HG03095 (cell line): ENCODE data around the gene TMEM131L.
"Not testable (repeated sequence)": the region's sequence is repeated elsewhere in the genome, so short reads cannot be mapped to it uniquely, and the experiment has no call there.

ENCODE experiments used
- ATAC-seq: cut with Tn5 transposase; IDR thresholded peaks from one replicate; pipeline ENCODE4 v1.9.1; 2021; ENCODE audit warnings: moderate library complexity; ENCODE audit not compliant: unreplicated experiment

The TMEM131L gene

DNA sequence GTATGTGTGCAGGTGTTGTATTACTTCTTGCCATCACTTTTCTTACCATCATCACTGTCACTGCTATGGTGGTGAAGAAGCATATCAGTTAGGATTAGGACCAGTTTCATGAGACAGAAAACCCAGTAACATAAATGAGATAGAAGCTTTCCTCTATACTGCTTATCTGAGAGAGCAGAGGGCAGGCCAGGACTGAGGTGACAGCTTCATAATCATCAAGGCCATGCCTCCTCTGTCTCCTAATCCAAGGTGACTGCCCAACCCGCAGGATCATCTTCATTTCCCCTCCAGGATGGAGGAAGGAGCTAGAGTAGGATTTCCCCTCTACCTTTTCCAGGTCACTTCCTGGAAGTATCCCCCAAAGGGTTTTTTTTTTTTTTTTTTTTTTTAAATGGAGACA lies 35.4 kb downstream of the TMEM131L start:
- ATAC-seq, result no peak

DNA sequence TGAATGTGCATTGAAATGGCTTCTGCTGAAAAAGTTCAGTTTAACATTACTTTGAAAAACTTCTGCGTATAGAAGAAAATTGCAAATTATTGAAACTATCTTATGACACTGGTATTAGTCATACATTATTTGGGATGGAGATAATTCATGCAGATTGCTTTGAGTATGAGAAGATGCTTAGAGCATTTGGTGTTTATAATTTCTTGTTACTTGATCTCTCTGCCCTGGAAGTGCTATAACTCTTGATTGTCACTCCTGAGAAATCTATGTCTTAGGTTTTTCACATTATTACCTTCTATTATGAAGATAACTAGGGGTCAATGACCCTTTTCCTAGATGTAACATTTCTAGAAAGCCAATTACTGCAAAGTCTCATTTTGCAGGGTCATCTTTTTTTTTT lies 36.4 kb downstream of the TMEM131L start:
- no peak for ATAC-seq

DNA sequence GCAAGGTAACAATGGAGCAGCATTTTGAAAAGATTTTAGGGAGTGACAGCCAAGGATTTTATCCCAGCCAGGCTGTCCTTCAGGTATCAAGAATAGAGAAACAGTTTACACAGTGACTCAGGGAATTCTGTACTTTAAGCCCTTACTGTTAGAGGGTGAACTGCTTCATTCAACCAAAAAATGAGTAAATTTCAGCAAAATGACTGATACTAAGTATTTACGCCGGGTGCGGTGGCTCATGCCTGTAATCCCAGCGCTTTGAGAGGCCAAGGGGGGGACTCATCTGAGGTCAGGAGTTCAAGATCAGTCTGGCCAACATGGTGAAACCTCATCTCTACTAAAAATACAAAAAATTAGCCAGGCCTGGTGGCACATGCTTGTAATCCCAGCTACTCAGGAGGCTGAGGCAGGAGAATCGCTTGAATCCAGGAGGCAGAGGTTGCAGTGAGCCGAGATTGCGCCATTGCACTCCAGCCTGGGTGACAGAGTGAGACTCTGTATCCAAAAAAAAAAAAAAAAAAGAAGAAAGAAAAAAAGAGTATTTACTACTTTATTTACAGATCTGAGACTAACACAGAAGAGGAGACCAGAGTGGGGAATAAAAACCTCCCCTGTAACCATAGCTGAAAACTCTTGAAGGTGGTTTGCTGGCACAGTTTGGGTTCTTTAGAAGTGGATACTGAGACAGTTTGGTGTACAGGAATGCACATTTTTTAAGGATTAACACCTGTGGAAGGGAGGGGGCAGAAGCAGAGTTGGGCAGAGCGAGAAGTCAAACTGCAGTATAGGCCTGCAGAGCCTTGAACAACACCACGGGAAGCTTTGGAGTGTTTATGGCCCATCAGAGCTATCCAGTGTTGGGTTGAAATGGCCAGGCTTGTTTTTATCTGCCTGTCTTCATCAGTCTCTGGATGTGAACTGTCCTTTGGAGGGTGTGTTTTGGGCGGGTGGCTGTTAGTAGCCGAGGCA lies 40.5 kb downstream of the TMEM131L start:
- ATAC-seq, result no peak

- ATAC-seq, result no peak
These were observed 41.3 kb downstream of the TMEM131L start for GRCh38 chr4:153507310-153508073.

DNA sequence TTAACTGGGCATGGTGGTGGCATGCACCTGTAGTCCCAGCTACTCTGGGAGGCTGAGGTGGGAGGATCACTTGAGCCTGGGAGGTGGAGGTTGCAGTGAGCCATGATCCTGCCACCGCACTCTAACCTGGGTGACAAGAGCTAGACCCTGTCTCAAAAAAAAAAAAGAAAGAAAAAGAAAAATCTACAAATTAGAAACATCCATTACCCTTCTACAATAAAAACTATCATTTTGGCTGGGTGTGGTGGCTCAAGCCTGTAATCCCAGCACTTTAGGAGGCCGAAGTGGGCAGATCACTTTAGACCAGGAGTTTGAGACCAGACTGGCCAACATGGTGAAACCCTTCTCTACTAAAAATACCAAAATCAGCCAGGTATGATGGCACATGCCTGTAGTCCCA lies 43.1 kb downstream of the TMEM131L start:
- ATAC-seq, result not testable (repeated sequence)

GRCh38 chr4:153509724-153510123 lies 43.6 kb downstream of the TMEM131L start:
- no peak for ATAC-seq

DNA sequence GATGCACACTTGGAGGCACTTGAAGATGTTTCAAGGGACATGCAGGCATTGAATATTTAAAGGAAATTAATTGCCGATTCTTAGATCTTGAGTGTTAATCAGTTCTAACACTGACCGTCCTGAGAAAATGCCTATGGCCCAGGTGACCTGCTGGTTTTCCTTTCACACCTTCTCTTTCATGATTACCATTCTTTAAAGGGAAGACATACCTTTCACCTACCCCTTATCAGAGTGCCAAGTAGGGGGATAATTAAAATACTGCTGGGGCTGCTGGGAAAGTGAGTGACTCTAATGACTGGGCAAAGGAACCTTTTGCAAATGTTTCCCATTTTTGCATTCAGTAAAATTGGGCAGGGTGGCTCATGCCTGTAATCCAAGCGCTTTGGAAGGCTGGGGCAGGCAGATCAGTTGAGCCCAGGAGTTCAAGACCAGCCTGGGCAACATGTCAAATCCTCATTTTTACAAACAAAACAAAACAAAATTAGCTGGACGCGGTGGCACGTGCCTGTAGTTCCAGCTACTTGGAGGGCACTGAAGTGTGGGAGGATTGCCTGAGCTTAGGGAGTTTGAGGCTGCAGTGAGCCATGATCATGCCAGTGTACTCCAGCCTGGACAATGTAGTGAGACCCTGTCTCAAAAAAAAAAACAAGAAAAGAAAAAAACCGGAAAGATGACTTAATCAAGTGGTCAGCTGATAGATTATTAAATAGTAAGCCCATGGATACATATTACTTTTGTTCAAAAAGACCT lies 44.3 kb downstream of the TMEM131L start:
- ATAC-seq, result no peak

DNA sequence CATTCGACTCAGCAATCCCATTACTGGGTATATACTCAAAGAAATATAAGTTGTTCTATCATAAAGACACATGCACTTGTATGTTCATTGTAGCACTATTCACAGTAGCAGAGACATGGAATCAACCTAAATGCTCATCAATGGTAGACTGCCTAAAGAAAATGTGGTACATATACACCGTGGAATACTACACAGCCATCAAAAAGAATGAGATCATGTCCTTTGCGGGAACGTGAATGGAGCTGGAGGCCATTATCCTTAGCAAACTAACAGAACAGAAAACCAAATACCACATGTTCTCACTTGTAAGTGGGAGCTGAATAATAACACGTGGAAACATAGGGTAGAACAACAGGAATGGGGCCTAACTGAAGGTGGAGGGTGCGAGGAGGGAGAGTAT lies 44.9 kb downstream of the TMEM131L start:
- no peak for ATAC-seq

DNA sequence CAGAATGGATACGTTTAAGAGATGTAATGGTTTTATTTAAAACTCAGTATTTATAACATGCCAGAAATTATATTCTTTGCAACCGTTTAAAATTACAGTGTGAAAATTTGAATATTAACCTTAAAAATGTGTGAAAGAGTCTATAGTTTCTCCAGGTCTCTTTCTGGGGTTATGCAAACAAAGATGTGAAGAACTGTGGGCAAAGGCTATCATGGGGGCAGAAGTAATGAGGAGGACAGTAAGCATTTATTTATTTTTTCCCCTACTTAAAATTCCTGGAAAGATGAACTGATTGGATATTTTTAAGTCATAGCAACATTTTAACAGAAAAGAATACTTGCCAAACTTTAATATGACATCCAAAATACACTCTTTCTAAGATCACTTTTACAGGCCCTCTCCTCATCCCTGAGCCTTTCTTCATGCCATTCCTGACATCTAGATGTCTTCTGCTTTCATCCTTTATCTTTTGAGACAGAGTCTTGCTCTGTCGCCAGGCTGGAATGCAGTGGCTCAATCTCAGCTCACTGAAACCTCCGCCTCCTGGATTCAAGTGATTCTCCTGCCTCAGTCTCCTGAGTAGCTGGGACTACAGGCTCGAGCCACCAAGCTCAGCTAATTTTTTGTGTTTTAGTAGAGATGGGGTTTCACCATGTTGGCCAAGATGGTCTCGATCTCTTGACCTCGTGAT lies 46.1 kb downstream of the TMEM131L start:
- no peak for ATAC-seq

- no peak for ATAC-seq
These were observed 46.9 kb downstream of the TMEM131L start for GRCh38 chr4:153512952-153513500.

- ATAC-seq, result no peak
These were observed 47.4 kb downstream of the TMEM131L start for GRCh38 chr4:153513596-153513995.

- ATAC-seq, result no peak
These were observed 47.9 kb downstream of the TMEM131L start for GRCh38 chr4:153514001-153514526.

DNA sequence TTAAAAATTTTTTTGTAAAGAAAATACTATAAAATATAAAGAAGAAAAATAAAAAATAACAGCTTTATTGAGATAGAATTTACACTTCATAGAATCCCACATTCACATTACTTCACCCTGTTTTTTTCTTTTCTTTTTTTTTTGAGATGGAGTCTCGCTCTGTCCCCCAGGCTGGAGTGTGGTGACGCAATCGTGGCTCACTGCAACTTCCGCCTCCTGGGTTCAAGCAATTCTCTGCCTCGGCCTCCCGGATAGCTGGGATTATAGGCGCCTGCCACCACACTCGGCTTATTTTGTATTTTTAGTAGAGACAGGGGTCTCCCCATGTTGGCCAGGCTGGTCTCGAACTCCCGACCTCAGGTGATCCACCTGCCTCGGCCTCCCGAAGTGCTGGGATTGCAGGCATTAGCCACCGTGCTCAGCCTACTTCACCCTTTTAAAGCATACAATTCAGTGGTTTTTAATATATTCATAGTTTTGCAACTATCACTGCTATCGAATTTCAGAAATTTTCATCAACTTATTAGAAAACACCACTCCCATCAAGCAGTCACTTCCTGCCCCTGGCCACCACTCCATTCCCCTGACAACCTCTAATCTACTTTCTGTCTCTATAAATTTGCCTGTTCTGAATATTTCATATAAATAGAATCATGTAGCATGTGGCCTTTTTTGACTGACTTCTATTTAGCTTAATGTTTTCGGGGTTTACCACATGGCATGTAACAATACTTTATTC lies 48.7 kb downstream of the TMEM131L start:
- no peak for ATAC-seq

- no peak for ATAC-seq
These were observed 51.0 kb downstream of the TMEM131L start for GRCh38 chr4:153517159-153517558.

- ATAC-seq, result no peak
These were observed 51.8 kb downstream of the TMEM131L start for GRCh38 chr4:153518001-153518400.

DNA sequence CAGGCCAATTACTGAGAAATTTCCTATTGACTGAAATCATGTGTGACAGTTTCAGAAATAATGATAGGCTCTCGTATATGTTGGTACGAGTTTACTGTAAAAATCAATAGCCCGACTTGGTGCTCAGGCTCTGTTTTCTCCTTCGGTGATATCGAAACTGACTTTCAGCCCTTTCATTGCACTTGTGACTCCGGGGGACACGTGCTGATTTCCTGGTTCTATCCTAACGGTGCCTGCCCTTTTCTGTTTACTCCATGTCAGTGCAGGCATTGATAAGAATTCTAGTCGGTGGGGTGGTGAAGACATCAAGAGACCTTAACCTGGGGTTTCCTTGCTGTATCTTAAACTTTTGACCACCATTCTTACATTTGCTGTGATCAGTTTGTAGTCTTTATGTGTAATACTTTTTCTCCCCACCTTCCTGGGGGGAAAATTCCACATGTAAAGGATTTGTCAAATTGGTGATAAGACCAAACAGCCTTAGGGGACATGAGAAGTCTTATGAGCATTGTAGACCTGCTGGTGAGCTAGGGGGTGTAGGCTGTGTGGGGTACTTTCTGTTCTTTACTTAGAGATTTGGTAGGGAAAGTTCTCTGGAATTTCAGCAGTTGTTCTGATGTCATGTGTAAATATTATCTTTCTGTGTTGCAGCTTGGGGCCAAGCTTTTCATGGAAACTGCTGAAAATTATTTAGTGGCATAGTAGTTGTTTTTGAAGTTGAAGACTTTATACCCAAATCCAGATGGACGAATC lies 52.7 kb downstream of the TMEM131L start:
- peak; percentile 27 for ATAC-seq

- ATAC-seq, result no peak
These were observed 53.5 kb downstream of the TMEM131L start for GRCh38 chr4:153519687-153520086.

GRCh38 chr4:153520227-153520626 lies 54.1 kb downstream of the TMEM131L start:
- ATAC-seq, result no peak
